ENCODE measurements around the gene LIF. TPM values are rescaled to one million over a fixed set of nuclear protein-coding genes. Genes with fewer than 3 reads are reported as not detected.

LIF gene
- total RNA-seq, 1 donor from 2014 or later = 0.24 TPM

DNA sequence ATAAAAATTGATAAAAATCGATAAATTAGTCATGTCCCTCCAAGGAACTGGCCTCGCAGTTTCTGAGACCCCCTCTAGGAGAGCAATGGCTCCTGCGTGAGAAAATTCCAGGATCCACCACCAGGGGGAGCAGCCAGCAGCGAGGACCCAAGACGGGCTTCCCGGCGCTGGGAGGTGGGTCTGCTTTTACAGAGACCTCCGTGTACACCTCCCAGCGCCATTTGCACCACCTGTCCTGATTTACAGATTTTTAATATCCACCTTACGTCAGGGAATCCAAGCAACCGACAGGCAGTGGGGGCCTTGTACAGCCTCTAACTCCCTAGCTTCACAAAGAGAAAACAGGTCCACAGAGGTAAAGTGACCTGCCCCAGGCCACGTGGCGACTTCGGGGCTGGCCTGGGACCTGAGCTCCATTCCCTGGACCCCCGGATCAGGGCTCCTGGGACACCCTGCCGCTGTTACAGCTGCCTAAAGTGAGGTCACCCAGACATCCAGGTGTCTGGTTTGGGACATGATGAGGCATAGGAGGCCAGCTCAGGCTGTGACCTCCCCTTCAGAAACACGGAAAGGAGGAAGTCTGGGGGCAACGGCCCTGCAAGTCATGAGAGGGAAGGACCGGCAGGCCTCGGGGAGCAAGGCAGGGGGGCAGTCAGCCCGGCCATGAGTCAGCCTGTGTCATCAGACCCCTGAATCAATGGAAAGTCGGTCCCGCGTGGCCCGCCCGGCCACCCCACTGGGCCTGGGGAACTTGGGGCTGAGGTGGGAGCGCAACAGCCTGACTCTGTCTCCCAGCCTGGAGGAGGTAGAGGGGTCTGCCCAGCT, 16.6 kb upstream of the LIF start:
- ATAC-seq = no peak

GRCh38 chr22:30262112-30262511, 15.6 kb upstream of the LIF start:
- ATAC-seq = peak; percentile 17

GRCh38 chr22:30261134-30261533, 14.6 kb upstream of the LIF start:
- ATAC-seq = no peak

DNA sequence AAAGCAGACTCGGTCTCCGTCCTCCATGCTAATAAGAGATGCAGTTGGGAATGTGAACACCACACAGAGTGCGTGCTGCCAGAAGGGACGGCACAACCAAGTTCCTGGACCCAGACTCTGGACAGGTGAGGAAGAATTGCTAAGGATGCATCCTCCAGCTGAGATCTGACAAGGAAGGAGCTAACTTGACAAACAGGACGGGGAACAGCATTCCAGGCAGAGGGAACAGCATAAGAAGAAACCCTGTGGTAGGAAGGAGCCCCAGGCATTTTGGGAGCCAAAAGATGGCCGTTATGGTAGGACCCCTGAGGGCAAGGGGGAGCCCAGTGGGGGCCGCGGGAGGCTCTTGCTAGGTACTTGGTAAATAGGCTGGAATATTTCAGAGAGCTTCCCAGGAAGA, 14.1 kb upstream of the LIF start:
- ATAC-seq = no peak

- ATAC-seq = no peak
These were observed 13.7 kb upstream of the LIF start for GRCh38 chr22:30260276-30260675.

GRCh38 chr22:30254314-30254713, 7.8 kb upstream of the LIF start:
- no peak for ATAC-seq

DNA sequence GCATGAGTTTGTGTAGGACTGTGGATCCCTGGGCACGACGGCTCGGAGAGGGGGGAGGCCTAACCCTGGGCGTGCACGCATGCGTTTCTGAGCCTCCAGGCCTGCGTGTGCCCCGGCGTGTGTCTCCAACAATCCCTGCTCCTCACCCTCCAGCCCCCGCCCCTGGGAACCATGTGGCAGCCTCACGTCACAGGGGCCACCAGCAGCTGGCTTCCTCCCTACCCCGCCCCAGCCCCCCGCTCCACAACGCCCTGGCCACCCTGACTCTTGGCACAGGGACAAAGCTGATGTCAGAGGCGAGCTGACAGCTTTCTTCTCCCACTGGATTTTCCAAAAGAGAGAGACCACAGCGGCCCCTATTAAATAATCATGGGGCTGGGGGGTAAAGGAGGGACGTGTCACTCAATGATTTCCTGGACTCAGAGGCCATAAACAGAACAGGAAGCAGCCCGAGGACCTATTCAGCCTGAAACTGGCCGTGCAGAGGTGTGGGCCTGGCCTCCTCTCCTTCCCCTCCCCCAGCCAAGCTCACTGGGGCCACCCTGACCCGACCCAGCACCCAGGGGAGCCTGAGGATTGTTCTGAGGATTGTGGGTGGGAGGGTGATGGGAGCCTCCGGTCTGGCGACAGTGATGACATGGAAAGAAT, 6.8 kb upstream of the LIF start:
- ATAC-seq = peak; percentile 2

GRCh38 chr22:30252411-30253204, 6.0 kb upstream of the LIF start:
- peak; percentile 50 for ATAC-seq

- ATAC-seq = no peak
These were observed 5.2 kb upstream of the LIF start for GRCh38 chr22:30251711-30252110.

- ATAC-seq = no peak
These were observed 4.2 kb upstream of the LIF start for GRCh38 chr22:30250661-30251267.

DNA sequence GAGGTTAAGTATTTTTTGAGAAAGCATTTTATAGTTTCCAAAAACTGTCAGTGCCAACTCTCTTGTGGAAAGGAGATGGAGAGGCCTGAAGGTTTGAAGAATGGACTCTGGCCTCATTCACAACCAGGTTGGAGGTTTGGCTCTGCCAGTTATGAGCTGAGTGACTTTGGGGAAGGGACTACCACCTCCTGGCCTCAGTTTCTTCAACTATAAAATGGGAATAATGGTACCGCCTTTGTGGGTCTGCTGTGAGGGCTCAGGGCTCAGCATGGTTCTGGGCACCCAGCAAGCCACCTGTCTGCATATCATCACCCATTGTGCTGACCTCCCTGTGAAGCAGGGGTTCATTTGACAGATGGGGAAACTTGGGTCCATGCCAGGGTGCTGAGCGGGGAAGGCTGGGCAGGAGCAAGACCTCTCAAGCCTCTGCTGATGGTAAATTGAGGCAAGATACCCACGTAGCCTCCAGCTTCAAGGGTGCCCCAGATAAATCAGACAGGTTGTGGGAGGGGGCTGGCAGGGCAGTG, 3.5 kb upstream of the LIF start:
- ATAC-seq = no peak

GRCh38 chr22:30249049-30250038, 2.8 kb upstream of the LIF start:
- ATAC-seq = no peak

- ATAC-seq = no peak
These were observed 1.9 kb upstream of the LIF start for GRCh38 chr22:30248484-30248883.

- ATAC-seq = no peak
These were observed 1.4 kb upstream of the LIF start for GRCh38 chr22:30247974-30248373.

DNA sequence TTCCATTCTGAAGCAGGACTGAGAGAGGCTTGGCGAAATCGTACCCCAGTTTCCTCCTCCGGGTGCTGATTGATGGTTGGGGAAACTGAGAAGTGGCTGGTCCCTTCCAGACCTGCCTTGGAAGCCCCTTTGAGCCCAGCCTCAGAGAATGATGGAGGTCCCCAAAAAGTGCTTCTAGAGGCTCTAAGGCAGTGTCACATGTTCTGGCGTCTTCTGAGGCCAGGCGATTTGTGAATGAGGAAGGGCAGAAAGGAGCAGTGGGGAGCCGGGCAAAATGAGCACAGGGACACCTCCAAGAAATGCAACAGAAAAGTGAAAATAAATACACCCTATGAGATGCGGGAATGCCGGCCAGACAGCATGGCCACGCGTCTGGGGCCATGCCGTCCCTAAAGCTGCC, 1.0 kb upstream of the LIF start:
- ATAC-seq = no peak

GRCh38 chr22:30246814-30247376, 336 bp upstream of the LIF start:
- peak; percentile 2 for ATAC-seq

DNA sequence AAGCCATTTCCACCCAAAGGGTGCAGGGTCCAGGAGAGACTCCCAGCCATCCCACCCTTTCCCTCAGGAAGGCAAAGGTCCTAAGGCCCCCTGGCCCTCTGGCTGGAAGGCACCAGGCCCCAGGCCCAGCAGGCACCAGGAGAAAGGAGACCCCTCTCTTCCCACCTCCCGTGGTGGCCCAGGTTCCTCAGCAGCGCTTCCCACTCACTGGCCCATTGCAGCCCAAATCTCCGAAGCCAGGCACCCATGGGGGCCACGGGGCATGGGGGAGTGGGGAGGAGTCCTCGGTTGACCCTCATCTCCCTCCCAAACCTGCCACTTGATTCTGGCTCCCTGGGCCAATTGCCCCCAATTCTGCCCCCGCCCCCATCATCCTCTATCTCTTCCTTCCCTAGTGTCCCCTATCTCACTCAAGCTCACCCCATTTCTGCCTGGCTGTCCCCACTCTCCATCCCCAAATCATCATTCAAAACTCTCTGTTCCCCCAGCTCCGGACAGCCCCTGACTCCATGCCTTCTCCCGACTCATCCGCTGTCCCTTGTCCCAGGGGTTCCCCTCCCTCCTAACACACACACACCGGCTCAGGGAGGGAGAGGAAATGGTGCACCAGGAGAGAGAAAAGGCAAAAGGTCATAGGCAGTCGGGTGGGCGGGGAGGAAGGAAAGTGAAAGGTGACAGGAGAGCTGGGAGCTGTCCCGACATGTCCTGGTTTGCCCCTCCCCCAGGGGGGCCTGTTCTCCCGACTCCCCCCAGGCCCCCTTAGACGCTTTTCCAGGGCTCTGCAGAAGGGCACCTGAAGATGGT, 1.2 kb downstream of the LIF start:
- no peak for ATAC-seq

DNA sequence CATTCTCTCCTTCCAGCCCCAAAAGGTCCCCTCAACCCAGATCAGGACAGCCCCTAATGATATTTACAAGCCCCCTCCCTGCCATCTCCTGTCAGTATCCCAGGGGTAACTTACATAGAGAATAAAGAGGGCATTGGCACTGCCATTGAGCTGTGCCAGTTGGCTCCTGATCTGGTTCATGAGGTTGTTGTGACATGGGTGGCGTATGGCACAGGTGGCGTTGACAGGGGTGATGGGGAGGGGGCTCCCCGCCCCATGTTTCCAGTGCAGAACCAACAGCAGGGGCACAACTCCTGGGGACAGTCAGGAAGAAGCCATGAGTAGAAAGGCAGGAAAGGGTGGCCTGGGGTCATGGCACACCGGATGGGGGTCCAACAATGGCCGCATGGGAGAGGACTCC, 1.9 kb downstream of the LIF start:
- ATAC-seq = no peak

DNA sequence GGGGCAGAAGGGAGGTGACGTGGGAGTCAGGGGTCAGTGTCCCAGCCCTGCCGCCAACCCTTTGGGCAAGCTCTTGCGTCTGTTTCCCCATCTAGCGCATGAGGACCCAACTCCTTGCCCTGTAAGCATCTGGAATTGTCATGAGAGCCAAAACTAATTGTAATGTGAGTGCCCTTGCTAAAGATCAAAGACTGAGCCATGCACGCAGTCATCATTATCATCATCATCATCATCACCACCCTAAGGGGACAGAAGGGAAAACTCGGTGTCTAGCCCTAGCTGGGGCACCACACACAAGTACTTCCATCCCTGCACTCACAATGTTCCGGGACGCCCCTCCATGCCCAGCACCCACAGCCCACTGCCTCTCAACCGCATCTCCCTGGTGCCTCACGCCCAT, 2.5 kb downstream of the LIF start:
- no peak for ATAC-seq

- ATAC-seq = no peak
These were observed 2.9 kb downstream of the LIF start for GRCh38 chr22:30243661-30244060.

Measured in esophagus mucosa (tissue), 1 donor.